ENCODE results near the gene ARHGAP22.

DNA sequence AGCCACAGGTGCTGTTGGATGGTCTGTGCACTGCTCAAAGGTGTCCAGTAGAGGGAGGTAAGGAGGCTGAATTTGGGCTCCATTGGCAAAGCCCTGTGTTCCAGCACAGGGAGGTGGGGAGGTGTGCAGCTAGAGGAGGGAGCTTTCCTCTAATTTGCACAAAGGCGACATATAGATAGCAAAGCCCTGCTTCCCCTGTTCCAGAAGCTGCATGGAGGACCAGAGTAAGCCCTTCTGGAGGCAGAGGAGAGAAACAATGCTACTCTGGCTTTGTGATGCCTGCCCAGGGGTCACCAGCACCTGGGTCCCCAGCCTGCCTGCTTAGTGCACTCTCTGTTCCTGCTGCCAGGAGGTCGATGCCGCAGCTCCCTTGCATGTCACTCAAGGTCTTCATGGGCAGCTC, 3.4 kb upstream of the ARHGAP22 start:
- TF ChIP-seq, protein P1, sequence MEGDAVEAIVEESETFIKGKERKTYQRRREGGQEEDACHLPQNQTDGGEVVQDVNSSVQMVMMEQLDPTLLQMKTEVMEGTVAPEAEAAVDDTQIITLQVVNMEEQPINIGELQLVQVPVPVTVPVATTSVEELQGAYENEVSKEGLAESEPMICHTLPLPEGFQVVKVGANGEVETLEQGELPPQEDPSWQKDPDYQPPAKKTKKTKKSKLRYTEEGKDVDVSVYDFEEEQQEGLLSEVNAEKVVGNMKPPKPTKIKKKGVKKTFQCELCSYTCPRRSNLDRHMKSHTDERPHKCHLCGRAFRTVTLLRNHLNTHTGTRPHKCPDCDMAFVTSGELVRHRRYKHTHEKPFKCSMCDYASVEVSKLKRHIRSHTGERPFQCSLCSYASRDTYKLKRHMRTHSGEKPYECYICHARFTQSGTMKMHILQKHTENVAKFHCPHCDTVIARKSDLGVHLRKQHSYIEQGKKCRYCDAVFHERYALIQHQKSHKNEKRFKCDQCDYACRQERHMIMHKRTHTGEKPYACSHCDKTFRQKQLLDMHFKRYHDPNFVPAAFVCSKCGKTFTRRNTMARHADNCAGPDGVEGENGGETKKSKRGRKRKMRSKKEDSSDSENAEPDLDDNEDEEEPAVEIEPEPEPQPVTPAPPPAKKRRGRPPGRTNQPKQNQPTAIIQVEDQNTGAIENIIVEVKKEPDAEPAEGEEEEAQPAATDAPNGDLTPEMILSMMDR (conservative IDR thresholded peaks at IDR 0.05 in 1 of 2, IDR thresholded peaks at IDR 0.05 in 1 of 2; ENCODE audit: extremely low read depth in 1 of 2, insufficient read depth in 1 of 2, low read depth in 1 of 2, low read length in 2 of 2): peak; percentile 90 to 94
- TF ChIP-seq EZH2 (IDR thresholded peaks at IDR 0.05; ENCODE audit: borderline replicate concordance, low read length): no peak
